HUDEP-2 (cell line): ENCODE measurements around the gene MORN2.

ENCODE experiments used
- DNase-seq, 76 experiments: peaks; one replicate each; lab custom pipeline; 2025; ENCODE audit not compliant: unreplicated experiment in 76 of 76; lab: John Stamatoyannopoulos, UW

The MORN2 gene

GRCh38 chr2:38889045-38889444 is 13.3 kb downstream of the MORN2 start:
- DNase-seq = no peak

- DNase-seq = no peak
Measured at GRCh38 chr2:38889575-38889974, 13.8 kb downstream of the MORN2 start, which contains the start of gene ARHGEF33. ARHGEF33 (plus strand) TSS chr2:38889875; CDS start chr2:38919448, 29,573 bp downstream.

GRCh38 chr2:38892819-38893218 is 17.0 kb downstream of the MORN2 start:
- DNase-seq = no peak

GRCh38 chr2:38898256-38898655 is 22.5 kb downstream of the MORN2 start:
- DNase-seq = no peak

- no peak for DNase-seq
Measured at GRCh38 chr2:38900726-38901125, 24.9 kb downstream of the MORN2 start.

- no peak for DNase-seq
Measured at GRCh38 chr2:38905251-38905650, 29.5 kb downstream of the MORN2 start.

- DNase-seq = no peak
Measured at GRCh38 chr2:38907242-38907641, 31.5 kb downstream of the MORN2 start.

GRCh38 chr2:38907743-38908562 is 32.2 kb downstream of the MORN2 start:
- DNase-seq = no peak

GRCh38 chr2:38909872-38910271 is 34.1 kb downstream of the MORN2 start:
- no peak for DNase-seq

- DNase-seq = no peak
Measured at GRCh38 chr2:38911191-38911590, 35.4 kb downstream of the MORN2 start.

GRCh38 chr2:38912619-38913018 is 36.8 kb downstream of the MORN2 start:
- no peak for DNase-seq

GRCh38 chr2:38922389-38922788 is 46.6 kb downstream of the MORN2 start:
- DNase-seq = no peak

GRCh38 chr2:38922902-38923301 is 47.1 kb downstream of the MORN2 start:
- no peak for DNase-seq

- no peak for DNase-seq
Measured at GRCh38 chr2:38925982-38926381, 50.2 kb downstream of the MORN2 start.

GRCh38 chr2:38930600-38930999 is 54.8 kb downstream of the MORN2 start:
- no peak for DNase-seq
